Gastroesophageal sphincter (tissue), 3 donors: ENCODE measurements around the gene RHBDF2.

Experiments used
- EP300 ChIP-seq: sonication (generic); formaldehyde crosslinking; IDR thresholded peaks from one replicate; pipeline ENCODE4 v1.6.1; 2017; ENCODE audit warnings: antibody characterized with exemption, mild to moderate bottlenecking
- POLR2A ChIP-seq, 2 donors: fragments of 450-650 bp; IDR thresholded peaks; one replicate each; pipeline ENCODE4 v1.6.1; 2017; ENCODE audit warnings: antibody characterized with exemption in 2 of 2, mild to moderate bottlenecking in 2 of 2, moderate library complexity in 1 of 2
- TF ChIP-seq, protein P1 (sequence below), 4 experiments: fragments of 200-600 bp in 2 of 4; fragments of 450-650 bp in 2 of 4; sonication (generic) in 1 of 4; IDR thresholded peaks; one replicate each; pipeline ENCODE4 v1.5.1; 2017 to 2019; ENCODE audit warnings: antibody characterized with exemption in 4 of 4, mild to moderate bottlenecking in 2 of 4, moderate library complexity in 2 of 4

DNA sequence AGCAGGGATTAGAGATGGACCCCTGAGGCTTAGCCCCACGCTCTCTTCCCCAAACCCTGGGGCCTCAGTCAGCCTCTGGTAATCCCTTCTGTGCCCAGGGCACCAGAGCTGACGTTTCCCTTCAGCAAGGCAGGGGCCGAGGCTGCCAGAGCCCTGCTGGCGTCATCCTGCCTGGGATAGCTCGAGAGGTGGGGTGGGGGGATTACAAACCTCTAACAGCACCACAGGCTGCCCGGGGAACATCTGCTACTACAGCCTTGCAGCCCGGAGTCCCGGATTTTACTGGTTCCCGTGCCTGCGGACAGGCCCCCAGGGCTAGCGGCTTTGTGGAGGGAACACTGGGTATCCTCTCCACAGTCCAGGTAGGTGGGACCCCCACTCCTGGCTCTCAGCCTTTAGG, 33.9 kb downstream of the RHBDF2 start, which contains the start of gene AANAT:
- TF ChIP-seq, protein P1, sequence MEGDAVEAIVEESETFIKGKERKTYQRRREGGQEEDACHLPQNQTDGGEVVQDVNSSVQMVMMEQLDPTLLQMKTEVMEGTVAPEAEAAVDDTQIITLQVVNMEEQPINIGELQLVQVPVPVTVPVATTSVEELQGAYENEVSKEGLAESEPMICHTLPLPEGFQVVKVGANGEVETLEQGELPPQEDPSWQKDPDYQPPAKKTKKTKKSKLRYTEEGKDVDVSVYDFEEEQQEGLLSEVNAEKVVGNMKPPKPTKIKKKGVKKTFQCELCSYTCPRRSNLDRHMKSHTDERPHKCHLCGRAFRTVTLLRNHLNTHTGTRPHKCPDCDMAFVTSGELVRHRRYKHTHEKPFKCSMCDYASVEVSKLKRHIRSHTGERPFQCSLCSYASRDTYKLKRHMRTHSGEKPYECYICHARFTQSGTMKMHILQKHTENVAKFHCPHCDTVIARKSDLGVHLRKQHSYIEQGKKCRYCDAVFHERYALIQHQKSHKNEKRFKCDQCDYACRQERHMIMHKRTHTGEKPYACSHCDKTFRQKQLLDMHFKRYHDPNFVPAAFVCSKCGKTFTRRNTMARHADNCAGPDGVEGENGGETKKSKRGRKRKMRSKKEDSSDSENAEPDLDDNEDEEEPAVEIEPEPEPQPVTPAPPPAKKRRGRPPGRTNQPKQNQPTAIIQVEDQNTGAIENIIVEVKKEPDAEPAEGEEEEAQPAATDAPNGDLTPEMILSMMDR (IDR thresholded peaks at IDR 0.05) = no peak
- TF ChIP-seq EP300 = no peak
- TF ChIP-seq POLR2A (IDR thresholded peaks at IDR 0.05) = no peak
